Colonic mucosa (tissue), 4 donors: ENCODE data around the gene ELOB. TPM values are rescaled to one million over a fixed set of nuclear protein-coding genes. Genes with fewer than 3 reads are reported as not detected.

Source experiments
- DNase-seq: peaks from one replicate; pipeline ENCODE4 v3.0.0-alpha.2; 2020
- H3K27ac ChIP-seq: fragments of 200-600 bp; one replicate; pipeline ENCODE4 v1.8.0; 2021
- H3K27me3 ChIP-seq: fragments of 200-600 bp; one replicate; pipeline ENCODE4 v1.8.0; 2021
- H3K36me3 ChIP-seq: fragments of 200-600 bp; one replicate; pipeline ENCODE4 v1.8.0; 2021
- H3K4me1 ChIP-seq: fragments of 200-600 bp; one replicate; pipeline ENCODE4 v1.8.0; 2021; ENCODE audit warnings: mild to moderate bottlenecking
- H3K4me3 ChIP-seq: fragments of 200-600 bp; one replicate; pipeline ENCODE4 v1.8.0; 2021
- H3K9ac ChIP-seq, 2 donors: one replicate each; pipeline ENCODE4 v1.7.0; 2013; ENCODE audit warnings: control low read depth in 2 of 2, low read depth in 2 of 2, low read length in 2 of 2
- H3K9me3 ChIP-seq: fragments of 200-600 bp; one replicate; pipeline ENCODE4 v1.8.0; 2021
- intact Hi-C: fragments of 100-400 bp; cut with DNase I; formaldehyde crosslinking; loops from one replicate; pipeline ENCODE4 v1.14.1; 2022
- total RNA-seq, 2 donors: library from RNA; stranded (reverse); fragmentation: NEBNext Ultra II Directional in 1 of 2; extraction: Animal tissue kit (Norgen Biotek cat#: 25700) in 1 of 2; gene quantifications; one replicate each; pipeline ENCODE4 v1.2.1, GENCODE V29; 2021
- TF ChIP-seq, protein P1 (sequence below): fragments of 200-600 bp; IDR thresholded peaks from one replicate; pipeline ENCODE4 v1.8.0; 2022; ENCODE audit warnings: antibody characterized with exemption, mild to moderate bottlenecking
- donor health status: healthy.
- donor health status: DM: no; HTN: no; CAD: no.
- donor health status: DM: no; HTN: no; CAD: no.

ELOB gene
- total RNA-seq, 2 donors from 2014 or later: 230 to 333 TPM

DNA sequence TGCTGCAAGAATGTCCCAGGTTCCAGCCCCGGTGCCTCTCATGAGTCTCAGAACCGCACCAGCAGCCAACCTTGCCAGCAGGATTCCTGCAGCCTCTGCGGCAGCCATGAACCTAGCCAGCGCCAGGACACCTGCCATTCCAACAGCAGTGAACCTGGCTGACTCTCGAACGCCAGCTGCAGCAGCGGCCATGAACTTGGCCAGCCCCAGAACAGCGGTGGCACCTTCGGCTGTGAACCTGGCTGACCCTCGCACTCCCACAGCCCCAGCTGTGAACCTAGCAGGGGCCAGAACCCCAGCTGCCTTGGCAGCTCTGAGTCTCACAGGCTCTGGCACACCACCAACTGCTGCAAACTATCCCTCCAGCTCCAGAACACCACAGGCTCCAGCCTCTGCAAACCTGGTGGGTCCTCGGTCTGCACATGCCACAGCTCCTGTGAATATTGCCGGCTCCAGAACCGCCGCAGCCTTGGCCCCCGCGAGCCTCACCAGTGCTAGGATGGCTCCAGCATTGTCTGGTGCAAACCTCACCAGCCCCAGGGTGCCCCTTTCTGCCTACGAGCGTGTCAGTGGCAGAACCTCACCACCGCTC is 9.8 kb downstream of the ELOB start:
- Histone ChIP-seq H3K9ac (no peak overlapping the region), H3K27me3 (no peaks in the 10 kb centered on the region), H3K27ac (no peak overlapping the region), H3K9me3 (no peaks in the 10 kb centered on the region), H3K4me1 (peaks cover 16% of the 10 kb centered on the region), H3K4me3 (no peak overlapping the region), H3K36me3 (peaks cover 50% of the 10 kb centered on the region)
- intact Hi-C loops: no loop called here
- TF ChIP-seq, protein P1, sequence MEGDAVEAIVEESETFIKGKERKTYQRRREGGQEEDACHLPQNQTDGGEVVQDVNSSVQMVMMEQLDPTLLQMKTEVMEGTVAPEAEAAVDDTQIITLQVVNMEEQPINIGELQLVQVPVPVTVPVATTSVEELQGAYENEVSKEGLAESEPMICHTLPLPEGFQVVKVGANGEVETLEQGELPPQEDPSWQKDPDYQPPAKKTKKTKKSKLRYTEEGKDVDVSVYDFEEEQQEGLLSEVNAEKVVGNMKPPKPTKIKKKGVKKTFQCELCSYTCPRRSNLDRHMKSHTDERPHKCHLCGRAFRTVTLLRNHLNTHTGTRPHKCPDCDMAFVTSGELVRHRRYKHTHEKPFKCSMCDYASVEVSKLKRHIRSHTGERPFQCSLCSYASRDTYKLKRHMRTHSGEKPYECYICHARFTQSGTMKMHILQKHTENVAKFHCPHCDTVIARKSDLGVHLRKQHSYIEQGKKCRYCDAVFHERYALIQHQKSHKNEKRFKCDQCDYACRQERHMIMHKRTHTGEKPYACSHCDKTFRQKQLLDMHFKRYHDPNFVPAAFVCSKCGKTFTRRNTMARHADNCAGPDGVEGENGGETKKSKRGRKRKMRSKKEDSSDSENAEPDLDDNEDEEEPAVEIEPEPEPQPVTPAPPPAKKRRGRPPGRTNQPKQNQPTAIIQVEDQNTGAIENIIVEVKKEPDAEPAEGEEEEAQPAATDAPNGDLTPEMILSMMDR: no peak
- no peak for DNase-seq

DNA sequence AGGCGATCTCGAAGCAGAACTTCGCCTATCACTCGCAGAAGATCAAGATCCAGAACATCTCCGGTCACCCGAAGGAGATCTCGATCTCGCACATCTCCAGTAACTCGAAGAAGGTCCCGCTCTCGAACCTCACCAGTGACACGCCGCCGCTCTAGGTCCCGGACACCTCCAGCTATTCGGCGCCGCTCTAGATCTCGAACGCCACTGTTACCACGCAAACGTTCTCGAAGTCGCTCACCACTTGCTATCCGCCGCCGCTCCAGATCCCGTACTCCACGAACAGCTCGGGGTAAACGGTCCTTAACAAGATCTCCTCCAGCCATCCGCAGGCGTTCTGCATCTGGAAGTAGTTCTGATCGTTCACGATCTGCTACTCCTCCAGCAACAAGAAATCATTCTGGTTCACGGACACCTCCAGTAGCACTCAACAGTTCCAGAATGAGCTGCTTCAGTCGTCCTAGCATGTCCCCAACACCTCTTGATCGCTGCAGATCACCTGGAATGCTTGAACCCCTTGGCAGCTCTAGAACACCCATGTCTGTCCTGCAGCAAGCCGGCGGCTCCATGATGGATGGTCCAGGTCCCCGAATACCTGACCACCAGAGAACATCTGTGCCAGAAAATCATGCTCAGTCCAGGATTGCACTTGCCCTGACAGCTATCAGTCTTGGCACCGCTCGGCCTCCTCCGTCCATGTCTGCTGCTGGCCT is 10.5 kb downstream of the ELOB start:
- Histone ChIP-seq H3K36me3 (peaks cover 57% of the 10 kb centered on the region), H3K4me3 (no peak overlapping the region), H3K9ac (no peak overlapping the region), H3K9me3 (no peaks in the 10 kb centered on the region), H3K4me1 (peaks cover 16% of the 10 kb centered on the region), H3K27ac (no peak overlapping the region), H3K27me3 (no peaks in the 10 kb centered on the region)
- TF ChIP-seq, protein P1: no peak
- intact Hi-C loops: no loop called here
- DNase-seq: no peak

DNA sequence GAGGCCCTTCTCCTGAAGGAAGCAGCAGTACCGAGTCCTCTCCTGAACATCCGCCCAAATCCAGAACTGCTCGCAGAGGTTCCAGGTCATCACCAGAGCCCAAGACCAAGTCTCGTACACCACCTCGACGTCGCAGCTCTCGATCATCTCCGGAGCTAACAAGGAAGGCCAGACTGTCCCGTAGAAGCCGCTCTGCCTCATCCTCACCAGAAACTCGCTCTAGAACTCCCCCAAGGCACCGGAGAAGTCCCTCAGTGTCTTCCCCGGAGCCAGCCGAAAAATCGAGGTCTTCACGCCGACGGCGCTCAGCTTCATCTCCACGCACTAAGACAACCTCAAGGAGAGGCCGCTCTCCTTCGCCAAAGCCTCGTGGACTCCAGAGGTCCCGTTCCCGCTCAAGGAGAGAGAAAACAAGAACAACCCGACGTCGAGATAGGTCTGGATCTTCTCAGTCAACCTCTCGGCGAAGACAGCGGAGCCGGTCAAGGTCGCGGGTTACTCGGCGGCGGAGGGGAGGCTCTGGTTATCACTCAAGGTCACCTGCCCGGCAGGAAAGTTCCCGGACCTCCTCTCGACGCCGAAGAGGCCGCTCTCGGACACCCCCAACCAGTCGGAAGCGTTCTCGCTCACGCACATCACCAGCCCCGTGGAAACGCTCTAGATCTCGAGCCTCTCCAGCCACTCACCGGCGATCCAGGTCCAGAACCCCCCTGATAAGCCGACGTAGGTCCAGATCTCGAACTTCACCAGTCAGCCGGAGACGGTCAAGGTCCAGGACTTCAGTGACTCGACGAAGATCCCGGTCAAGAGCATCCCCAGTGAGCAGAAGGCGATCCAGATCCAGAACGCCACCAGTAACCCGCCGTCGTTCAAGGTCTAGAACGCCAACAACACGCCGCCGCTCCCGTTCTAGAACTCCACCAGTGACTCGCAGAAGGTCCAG is 11.3 kb downstream of the ELOB start:
- no peak overlapping the region for H3K27ac ChIP-seq
- peaks cover 14% of the 10 kb centered on the region for H3K4me1 ChIP-seq
- no peak overlapping the region for H3K4me3 ChIP-seq
- peaks cover 61% of the 10 kb centered on the region for H3K36me3 ChIP-seq
- H3K9me3 ChIP-seq: no peaks in the 10 kb centered on the region
- no peak overlapping the region for H3K9ac ChIP-seq
- intact Hi-C loops: no loop called here
- H3K27me3 ChIP-seq: no peaks in the 10 kb centered on the region
- no peak for DNase-seq
- TF ChIP-seq, protein P1: no peak

DNA sequence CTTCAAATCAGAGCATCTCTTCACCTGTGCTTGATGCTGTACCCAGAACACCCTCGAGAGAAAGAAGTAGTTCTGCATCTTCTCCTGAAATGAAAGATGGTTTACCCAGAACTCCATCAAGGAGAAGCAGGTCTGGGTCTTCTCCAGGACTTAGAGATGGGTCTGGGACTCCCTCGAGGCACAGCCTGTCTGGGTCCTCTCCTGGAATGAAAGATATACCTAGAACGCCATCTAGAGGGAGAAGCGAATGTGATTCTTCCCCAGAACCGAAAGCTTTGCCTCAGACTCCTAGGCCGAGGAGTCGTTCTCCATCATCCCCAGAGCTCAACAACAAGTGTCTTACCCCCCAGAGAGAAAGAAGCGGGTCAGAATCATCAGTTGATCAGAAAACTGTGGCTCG is 12.4 kb downstream of the ELOB start:
- H3K9ac ChIP-seq: no peak overlapping the region
- TF ChIP-seq, protein P1: no peak
- H3K9me3 ChIP-seq: no peaks in the 10 kb centered on the region
- H3K27me3 ChIP-seq: no peaks in the 10 kb centered on the region
- peaks cover 58% of the 10 kb centered on the region for H3K36me3 ChIP-seq
- peaks cover 13% of the 10 kb centered on the region for H3K4me1 ChIP-seq
- no peak overlapping the region for H3K4me3 ChIP-seq
- intact Hi-C loops: no loop called here
- H3K27ac ChIP-seq: no peak overlapping the region
- DNase-seq: no peak

DNA sequence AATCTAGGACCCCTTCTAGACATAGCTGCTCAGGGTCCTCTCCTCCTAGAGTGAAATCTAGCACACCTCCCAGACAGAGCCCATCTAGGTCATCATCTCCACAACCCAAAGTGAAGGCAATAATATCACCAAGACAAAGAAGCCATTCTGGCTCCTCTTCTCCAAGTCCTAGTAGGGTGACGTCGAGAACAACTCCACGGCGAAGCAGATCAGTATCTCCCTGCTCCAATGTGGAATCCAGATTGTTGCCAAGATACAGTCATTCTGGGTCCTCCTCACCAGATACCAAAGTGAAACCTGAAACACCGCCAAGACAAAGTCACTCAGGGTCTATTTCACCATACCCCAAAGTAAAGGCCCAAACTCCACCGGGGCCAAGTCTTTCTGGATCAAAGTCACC is 13.9 kb downstream of the ELOB start:
- Histone ChIP-seq H3K4me3 (no peak overlapping the region), H3K27ac (no peak overlapping the region), H3K36me3 (peaks cover 66% of the 10 kb centered on the region), H3K9ac (no peak overlapping the region), H3K27me3 (no peaks in the 10 kb centered on the region), H3K4me1 (peaks cover 11% of the 10 kb centered on the region), H3K9me3 (no peaks in the 10 kb centered on the region)
- intact Hi-C loops: no loop called here
- TF ChIP-seq, protein P1: no peak
- DNase-seq: no peak
